Right lobe of liver (tissue), 4 donors: ENCODE measurements around the gene ALKBH6.

Experiments
- POLR2A ChIP-seq: fragments of 450-650 bp; IDR thresholded peaks from one replicate; pipeline ENCODE4 v1.6.1; 2017; ENCODE audit warnings: antibody characterized with exemption, mild to moderate bottlenecking
- TF ChIP-seq, protein P1 (sequence below), 4 donors: fragments of 200-600 bp in 3 of 4; fragments of 450-650 bp in 1 of 4; IDR thresholded peaks; one replicate each; pipeline versions ENCODE4 v1.5.1 to v1.8.0; 2016 to 2022; ENCODE audit warnings: antibody characterized with exemption in 4 of 4, mild to moderate bottlenecking in 2 of 4
- donor health status: DM: no; HTN: no; CAD: no.
- donor health status: DM: no; HTN: no; CAD: no.
- donor health status: DM: no; HTN: yes; CAD: no.

DNA sequence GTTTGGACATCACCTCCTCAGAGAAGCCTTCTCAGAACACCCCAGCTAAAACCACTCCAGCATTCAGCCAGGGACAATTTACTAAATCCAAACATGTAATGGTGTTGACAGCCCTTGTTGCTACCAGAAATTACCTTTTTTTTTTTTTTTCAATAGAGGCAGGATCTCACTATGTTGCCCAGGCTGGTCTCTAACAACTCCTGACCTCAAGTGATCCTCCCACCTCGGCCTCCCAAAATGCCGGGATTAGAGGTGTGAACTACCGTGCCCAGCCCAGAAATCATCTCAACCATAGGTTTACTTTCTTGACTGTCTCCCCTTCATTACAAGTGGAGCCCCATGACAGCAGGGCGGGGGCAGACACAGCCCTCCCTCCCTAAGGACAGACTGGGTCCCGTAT is 9.4 kb upstream of the ALKBH6 start:
- no peak for TF ChIP-seq POLR2A
- TF ChIP-seq, protein P1, sequence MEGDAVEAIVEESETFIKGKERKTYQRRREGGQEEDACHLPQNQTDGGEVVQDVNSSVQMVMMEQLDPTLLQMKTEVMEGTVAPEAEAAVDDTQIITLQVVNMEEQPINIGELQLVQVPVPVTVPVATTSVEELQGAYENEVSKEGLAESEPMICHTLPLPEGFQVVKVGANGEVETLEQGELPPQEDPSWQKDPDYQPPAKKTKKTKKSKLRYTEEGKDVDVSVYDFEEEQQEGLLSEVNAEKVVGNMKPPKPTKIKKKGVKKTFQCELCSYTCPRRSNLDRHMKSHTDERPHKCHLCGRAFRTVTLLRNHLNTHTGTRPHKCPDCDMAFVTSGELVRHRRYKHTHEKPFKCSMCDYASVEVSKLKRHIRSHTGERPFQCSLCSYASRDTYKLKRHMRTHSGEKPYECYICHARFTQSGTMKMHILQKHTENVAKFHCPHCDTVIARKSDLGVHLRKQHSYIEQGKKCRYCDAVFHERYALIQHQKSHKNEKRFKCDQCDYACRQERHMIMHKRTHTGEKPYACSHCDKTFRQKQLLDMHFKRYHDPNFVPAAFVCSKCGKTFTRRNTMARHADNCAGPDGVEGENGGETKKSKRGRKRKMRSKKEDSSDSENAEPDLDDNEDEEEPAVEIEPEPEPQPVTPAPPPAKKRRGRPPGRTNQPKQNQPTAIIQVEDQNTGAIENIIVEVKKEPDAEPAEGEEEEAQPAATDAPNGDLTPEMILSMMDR (IDR thresholded peaks at IDR 0.05): no peak
